ENCODE measurements around the gene REM1. TPM values are rescaled to one million over a fixed set of nuclear protein-coding genes. Genes with fewer than 3 reads are reported as not detected.
"Not testable (repeated sequence)": the region's sequence is repeated elsewhere in the genome, so short reads cannot be mapped to it uniquely, and the experiment has no call there.

The REM1 gene
- total RNA-seq, 1 donor from 2014 or later = not detected

DNA sequence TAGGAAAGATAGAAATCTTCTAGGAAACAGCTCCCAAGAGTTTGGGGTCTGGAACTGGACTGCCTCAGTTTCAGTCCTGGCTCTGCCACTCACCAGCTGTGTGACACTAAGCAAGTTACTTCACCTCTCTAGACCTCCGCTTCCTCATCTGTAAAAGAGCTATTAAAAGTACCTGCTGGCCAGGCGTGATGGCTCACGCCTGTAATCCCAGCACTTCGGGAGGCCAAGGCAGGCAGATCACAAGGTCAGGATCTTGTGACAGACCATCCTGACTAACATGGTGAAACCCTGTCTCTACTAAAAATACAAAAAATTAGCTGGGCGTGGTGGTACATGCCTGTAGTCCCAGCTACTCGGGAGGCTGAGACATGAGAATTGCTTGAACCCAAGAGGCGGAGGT is 46.2 kb downstream of the REM1 start:
- intact Hi-C loops (cut with micrococcal nuclease) = not testable (repeated sequence)

DNA sequence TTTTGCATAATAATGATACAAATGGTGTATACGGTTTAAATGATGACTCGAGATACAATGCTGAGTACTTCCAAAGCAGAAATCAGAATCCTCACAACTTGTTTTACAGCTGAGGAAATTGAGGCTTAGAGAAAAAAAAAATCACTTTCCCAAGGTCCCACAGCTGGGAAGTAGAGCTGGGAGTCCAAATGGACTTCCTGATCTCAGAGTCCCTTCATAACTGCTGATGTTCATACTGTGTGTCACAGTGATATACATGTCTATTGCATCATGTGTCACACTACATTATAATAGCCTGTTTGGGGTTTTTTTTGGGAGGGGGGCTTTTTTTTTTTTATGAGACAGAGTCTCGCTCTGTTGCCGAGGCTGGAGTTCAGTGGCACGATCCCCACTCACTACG is 47.6 kb downstream of the REM1 start:
- intact Hi-C loops (cut with micrococcal nuclease) = no loop called here

DNA sequence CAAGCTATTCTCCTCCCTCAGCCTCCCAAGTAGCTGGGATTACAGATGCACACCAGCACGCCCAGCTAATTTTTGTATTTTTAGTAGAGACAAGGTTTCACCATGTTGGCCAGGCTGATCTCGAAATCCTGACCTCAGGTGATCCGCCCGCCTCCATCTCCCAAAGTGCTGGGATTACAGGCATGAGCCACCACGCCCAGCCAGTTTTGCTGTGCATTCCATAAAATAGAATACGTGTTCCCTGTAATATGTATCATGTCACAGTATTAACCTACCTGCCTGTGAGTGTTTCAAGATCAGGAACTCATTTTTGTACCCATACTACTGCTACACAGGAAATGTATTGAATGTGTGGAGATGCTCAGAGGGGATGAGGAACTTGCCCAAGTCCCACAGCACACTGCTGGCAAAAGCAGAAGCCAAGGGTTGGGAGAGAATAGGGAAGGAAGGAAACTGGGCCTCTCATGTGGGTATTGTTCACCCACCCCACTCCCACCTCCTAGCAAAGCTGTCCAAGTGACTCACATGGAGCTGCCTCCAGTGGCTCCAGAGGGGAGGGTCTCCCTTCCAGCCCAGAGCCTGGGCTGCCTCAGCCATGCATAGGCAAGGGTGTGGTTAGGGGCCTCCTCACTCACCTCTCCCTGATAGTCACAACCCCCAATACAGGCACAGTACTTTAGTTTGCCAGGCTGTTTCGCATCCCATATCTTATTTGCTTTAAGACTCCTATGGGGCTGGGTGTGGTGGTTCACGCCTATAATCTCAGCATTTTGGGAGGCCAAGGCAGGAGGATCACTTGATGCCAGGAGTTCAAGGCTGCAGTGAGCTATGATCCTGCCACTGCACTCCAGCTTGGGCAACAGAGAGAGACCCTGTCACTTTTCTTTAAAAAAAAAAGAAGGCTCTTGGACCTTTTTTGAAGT is 48.5 kb downstream of the REM1 start:
- intact Hi-C loops (cut with micrococcal nuclease) = no loop called here

DNA sequence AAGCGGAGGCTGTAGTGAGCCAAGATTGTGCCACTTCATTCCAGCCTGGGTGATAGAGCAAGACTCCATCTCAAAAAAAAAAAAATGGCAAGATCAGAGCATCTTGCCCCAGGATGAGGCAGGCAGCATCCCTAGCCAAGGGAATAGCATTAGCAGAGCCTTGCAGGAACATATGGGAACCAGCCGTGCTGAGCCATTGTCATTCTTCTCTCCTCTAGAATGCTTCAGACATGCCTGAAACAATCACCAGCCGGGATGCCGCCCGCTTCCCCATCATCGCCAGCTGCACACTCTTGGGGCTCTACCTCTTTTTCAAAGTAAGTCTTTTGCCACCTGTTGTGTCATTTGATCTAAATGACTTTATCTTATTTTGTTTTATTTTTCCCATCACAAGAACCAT is 52.2 kb downstream of the REM1 start:
- intact Hi-C loops (cut with micrococcal nuclease) = no loop called here

Other genes starting within 250 kb of the REM1 start
- gene DEFB115, start 217.6 kb upstream of the REM1 start, total RNA-seq = not detected in 2 replicates
- not detected in 2 replicates for gene DEFB116, start 166.7 kb upstream of the REM1 start, total RNA-seq
- not detected in 2 replicates for gene DEFB118, start 106.7 kb upstream of the REM1 start, total RNA-seq
- not detected in 2 replicates for gene DEFB119, start 84.7 kb upstream of the REM1 start, total RNA-seq
- gene DEFB121, start 69.1 kb upstream of the REM1 start, total RNA-seq = not detected in 2 replicates
- gene DEFB123, start 34.7 kb upstream of the REM1 start, total RNA-seq = not detected in 2 replicates
- gene DEFB124, start 161 bp upstream of the REM1 start, total RNA-seq = not detected in 2 replicates
- 203 and 223 TPM in 2 replicates for gene HM13, start 39.2 kb downstream of the REM1 start, total RNA-seq
- 0.64 and 0.80 TPM in 2 replicates for gene ID1, start 130.0 kb downstream of the REM1 start, total RNA-seq
- not detected in 2 replicates for gene COX4I2, start 162.6 kb downstream of the REM1 start, total RNA-seq
- gene BCL2L1, start 247.6 kb downstream of the REM1 start, total RNA-seq = 141 TPM in 2 replicates